ENCODE measurements around the gene GPR155. TPM values are rescaled to one million over a fixed set of nuclear protein-coding genes. Genes with fewer than 3 reads are reported as not detected.

The GPR155 gene, protein sequence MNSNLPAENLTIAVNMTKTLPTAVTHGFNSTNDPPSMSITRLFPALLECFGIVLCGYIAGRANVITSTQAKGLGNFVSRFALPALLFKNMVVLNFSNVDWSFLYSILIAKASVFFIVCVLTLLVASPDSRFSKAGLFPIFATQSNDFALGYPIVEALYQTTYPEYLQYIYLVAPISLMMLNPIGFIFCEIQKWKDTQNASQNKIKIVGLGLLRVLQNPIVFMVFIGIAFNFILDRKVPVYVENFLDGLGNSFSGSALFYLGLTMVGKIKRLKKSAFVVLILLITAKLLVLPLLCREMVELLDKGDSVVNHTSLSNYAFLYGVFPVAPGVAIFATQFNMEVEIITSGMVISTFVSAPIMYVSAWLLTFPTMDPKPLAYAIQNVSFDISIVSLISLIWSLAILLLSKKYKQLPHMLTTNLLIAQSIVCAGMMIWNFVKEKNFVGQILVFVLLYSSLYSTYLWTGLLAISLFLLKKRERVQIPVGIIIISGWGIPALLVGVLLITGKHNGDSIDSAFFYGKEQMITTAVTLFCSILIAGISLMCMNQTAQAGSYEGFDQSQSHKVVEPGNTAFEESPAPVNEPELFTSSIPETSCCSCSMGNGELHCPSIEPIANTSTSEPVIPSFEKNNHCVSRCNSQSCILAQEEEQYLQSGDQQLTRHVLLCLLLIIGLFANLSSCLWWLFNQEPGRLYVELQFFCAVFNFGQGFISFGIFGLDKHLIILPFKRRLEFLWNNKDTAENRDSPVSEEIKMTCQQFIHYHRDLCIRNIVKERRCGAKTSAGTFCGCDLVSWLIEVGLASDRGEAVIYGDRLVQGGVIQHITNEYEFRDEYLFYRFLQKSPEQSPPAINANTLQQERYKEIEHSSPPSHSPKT
- 10 to 100 TPM; 33.3 to 38.1 TPM for total RNA-seq

DNA sequence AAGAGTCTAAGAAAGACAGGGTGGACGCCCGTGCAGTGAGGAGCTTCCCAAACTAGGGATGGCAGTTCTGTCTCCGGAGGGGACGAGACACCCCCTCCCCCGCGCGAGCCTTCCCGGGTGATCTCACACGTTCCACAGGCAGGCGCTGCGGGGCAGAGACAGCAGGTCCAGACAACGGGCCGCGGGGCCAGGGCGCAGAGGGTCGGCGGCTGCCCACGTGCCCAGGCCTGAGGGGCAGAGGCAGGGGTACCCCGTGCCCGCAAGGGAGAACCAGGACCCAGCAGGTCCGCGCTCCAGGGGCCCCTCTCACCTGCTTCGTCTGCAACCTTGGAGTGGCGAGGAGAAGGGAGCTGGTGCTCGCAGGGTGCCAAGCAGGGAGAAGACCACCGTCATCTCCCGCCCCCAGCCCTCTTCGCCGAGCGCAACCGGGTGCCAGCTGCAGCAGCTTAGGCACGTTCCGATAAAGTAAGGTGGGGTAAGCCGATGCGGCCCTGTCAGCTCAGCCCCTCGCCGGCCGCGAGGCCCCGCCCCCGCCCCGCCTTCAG is at the start of gene GPR155:
Gene GPR155 (minus strand): TSS at position 467 of the 545 bp plus-strand sequence. CDS start 5,073 bp downstream, outside the sequence.
- peak; percentile 48 for DNase-seq
- peaks cover 20% of the 10 kb centered on the region for H3K36me3 Mint-ChIP-seq (ENCODE audit: low read depth)
- POLR2A ChIA-PET: no interaction called here
- H3K9me3 Mint-ChIP-seq: peaks cover 3% of the 10 kb centered on the region
- H3K4me3 Mint-ChIP-seq: peak within 1 kb of the TSS; percentile 97
- H3K27me3 Mint-ChIP-seq: no peaks in the 10 kb centered on the region
- H3K4me1 Mint-ChIP-seq: peaks cover 62% of the 10 kb centered on the region
- CTCF ChIA-PET: interaction anchor here (0.6 to 2.2 kb wide), 8 partner anchors 10 to 484 kb away, joined by 3 to 6 read pairs (median 4); no protein-coding TSS in a partner anchor
- peak within 1 kb of the TSS; percentile 91 for H3K27ac Mint-ChIP-seq

DNA sequence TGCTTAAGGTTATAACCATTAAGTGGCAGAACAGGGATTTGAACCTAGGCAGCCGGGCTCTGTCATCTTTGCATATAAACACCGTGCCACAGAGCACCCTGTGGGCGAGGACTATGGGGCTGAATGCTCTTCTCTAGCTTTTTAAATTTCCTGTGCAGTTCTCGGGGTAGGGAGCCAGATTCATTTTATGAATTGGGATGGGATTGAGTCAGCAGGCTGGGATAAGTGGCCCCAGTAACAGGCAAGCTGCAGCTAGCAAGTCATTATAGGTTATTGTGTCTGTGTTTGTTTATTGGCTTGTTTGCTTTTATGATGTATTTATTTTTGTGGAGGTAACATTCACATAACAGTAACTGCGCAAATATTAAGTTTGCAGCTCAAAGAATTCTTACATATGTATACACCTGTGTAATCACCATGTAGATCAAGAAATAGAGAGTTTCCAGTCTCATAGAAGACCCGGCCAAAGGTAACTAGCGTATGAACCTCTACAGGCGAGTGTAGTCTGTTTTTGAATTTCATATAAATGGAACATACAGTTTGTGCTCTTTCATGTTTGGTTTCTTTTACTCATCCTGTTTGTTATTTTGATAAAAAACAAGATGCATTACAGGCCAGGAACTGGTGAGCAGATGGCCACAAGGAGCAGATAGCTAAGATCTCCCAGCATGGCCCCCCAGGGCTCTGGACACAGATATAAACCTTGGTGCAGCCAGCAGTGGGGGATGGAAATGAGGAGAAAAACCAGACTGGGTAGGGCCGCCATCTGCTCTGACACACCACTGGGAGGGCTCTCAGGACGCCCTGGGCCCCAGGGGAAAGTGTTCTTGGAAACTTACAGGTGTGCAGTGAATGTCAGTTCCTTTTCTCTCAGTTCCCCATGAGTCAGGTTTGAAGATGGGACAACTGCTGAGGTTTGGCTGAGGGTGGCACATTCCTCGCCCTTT is 49.2 kb upstream of the GPR155 start:
- H3K4me1 Mint-ChIP-seq: peaks cover 2% of the 10 kb centered on the region
- CTCF ChIA-PET: interaction anchor here (0.7 to 1.5 kb wide), 3 partner anchors 11 to 50 kb away, joined by 3 read pairs; no protein-coding TSS in a partner anchor
- DNase-seq: no peak
- no peaks in the 10 kb centered on the region for H3K9me3 Mint-ChIP-seq
- POLR2A ChIA-PET: no interaction called here
- H3K27me3 Mint-ChIP-seq: peaks cover 4% of the 10 kb centered on the region
- no peak overlapping the region for H3K27ac Mint-ChIP-seq
- no peak overlapping the region for H3K4me3 Mint-ChIP-seq
- no peaks in the 10 kb centered on the region for H3K36me3 Mint-ChIP-seq (ENCODE audit: low read depth)

DNA sequence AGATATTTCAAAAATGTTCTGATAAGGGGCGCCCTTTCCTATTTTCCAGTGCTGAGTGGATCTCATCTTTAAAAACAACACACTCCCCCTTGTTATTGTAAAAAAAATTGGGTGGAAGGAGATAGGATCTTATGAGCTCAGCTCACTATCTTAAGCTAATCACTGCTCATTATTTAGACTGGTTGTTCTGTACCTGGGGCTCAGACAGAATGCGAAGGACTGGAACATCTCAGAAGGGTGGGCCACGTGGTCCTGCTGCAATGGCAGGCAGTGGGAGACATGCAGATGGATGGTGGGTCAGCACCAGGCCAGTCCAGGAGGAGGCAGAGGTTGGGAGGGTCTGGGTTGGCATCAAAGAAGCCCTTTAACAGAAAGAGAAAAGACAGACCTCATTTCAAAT is 48.3 kb upstream of the GPR155 start:
- POLR2A ChIA-PET: no interaction called here
- H3K4me1 Mint-ChIP-seq: peaks cover 2% of the 10 kb centered on the region
- CTCF ChIA-PET: interaction anchor here (0.6 to 1.2 kb wide), 3 partner anchors 11 to 98 kb away, joined by 3 to 7 read pairs (median 4); no protein-coding TSS in a partner anchor

DNA sequence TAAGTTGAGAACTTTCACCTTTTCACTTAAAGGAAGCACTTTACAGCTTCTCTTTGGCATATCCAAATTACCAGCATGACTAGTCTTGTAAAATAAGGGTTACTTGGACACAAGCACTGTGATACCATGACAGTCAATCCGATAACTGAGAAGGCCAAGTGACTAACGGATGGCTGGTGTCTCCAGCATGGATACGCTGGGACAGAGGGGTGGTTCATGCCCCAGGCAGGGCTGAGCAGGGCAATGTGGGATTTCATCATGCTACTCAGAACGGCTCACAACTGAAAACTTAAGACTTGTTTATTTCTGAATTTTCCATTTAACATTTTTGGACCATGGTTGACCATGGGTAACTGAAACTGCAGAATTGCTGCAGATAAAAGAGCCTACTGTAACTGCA is 43.1 kb upstream of the GPR155 start:
- CTCF ChIA-PET: no interaction called here
- no peak overlapping the region for H3K27ac Mint-ChIP-seq
- DNase-seq: no peak

More for the DNA sequence above, 48.3 kb upstream of the GPR155 start:
- no peak for DNase-seq
- Mint-ChIP-seq H3K36me3 (ENCODE audit: low read depth) (no peaks in the 10 kb centered on the region), H3K4me3 (no peak overlapping the region), H3K27ac (no peak overlapping the region), H3K27me3 (peaks cover 7% of the 10 kb centered on the region), H3K9me3 (no peaks in the 10 kb centered on the region)

DNA sequence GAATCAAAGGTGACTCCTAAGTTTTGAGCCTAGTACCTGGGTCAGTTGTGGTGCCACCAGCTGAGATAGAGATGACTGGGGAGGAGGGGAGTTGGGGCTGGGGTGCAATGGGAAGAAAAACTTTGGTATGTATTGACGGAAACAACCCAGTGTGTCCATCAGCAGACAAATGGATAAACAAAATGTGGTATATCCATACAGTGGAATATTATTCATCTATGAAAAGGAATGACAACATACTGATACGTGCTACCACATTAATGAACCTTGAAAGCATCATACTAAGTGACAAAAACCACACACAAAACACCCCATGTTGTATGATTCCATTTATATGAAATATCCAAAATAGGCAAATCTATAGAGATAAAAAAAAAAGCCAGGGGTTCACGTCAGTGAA is 41.1 kb upstream of the GPR155 start:
- Mint-ChIP-seq H3K9me3 (peaks cover 8% of the 10 kb centered on the region), H3K27me3 (peaks cover 3% of the 10 kb centered on the region), H3K4me1 (peaks cover 13% of the 10 kb centered on the region), H3K4me3 (no peak overlapping the region), H3K27ac (no peak overlapping the region), H3K36me3 (ENCODE audit: low read depth) (no peaks in the 10 kb centered on the region)
- ChIA-PET POLR2A (no interaction called here), CTCF (interaction anchor here (0.7 kb wide), 2 partner anchors 62 to 83 kb away, joined by 3 read pairs; no protein-coding TSS in a partner anchor)
- DNase-seq: no peak

More for the DNA sequence above, 43.1 kb upstream of the GPR155 start:
- POLR2A ChIA-PET: no interaction called here
- Mint-ChIP-seq H3K27me3 (peaks cover 3% of the 10 kb centered on the region), H3K4me1 (peaks cover 1% of the 10 kb centered on the region), H3K9me3 (peaks cover 8% of the 10 kb centered on the region), H3K36me3 (ENCODE audit: low read depth) (no peaks in the 10 kb centered on the region), H3K4me3 (no peak overlapping the region)

DNA sequence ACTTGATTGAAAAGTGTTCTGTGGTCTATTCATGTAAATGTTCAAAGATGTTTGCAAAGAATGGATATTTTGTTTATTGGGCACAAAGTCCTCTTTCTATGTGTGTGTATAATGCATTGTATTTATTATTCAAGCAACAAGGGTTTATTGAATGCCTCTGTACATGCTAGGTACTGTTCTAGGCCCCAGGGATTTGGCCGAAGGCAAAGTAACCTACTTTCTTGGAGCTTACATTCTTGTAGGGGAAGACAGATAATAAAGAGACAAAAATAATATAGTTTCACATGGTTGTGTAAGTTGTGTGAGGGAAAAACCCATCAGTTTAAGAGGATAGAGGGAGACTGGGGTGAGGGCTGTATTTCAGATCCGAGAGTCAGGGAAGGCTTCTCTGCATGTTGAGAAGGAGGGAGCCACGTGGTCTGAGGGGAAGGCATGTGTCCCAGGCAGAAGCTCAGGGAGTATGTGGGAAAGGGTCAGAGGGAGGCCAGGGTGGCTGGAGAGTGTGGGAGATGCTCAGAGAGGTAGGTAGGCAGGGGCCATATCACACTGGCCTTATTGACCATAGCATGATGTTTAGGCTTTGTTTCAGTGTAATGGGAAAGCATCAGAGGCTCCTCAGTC is 40.4 kb upstream of the GPR155 start:
- Mint-ChIP-seq H3K4me3 (no peak overlapping the region), H3K27me3 (peaks cover 3% of the 10 kb centered on the region), H3K36me3 (ENCODE audit: low read depth) (no peaks in the 10 kb centered on the region), H3K9me3 (peaks cover 8% of the 10 kb centered on the region), H3K27ac (no peak overlapping the region), H3K4me1 (peaks cover 17% of the 10 kb centered on the region)
- POLR2A ChIA-PET: no interaction called here
- CTCF ChIA-PET: interaction anchor here (0.6 to 0.7 kb wide), 3 partner anchors 62 to 109 kb away, joined by 3 read pairs; no protein-coding TSS in a partner anchor
- DNase-seq: no peak

DNA sequence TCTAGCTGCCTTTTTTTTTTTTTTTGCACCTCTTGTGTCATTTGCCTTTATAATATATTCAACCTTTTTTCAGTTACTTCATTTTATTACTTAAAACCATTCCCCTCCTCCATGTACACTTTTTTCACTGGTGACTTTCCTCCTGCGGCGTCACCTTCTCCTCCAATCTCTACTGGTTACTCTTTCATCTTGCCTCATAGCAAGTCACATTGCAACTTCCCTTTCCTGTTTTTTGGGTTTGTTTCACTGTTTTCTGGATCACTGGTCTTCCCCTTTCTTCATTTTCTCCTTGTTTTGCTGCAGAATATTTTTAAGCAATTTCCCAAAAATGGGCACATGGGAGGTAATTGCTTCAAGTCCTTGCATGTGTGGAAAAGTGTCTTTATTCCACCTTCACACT is 37.7 kb upstream of the GPR155 start:
- Mint-ChIP-seq H3K4me3 (no peak overlapping the region), H3K27me3 (peaks cover 8% of the 10 kb centered on the region), H3K36me3 (ENCODE audit: low read depth) (no peaks in the 10 kb centered on the region), H3K9me3 (peaks cover 8% of the 10 kb centered on the region), H3K4me1 (peaks cover 19% of the 10 kb centered on the region), H3K27ac (no peak overlapping the region)
- no peak for DNase-seq
- ChIA-PET POLR2A (no interaction called here), CTCF (interaction anchor here (1.1 kb wide), 1 partner anchor 26 kb away, joined by 3 read pairs; no protein-coding TSS in a partner anchor)

DNA sequence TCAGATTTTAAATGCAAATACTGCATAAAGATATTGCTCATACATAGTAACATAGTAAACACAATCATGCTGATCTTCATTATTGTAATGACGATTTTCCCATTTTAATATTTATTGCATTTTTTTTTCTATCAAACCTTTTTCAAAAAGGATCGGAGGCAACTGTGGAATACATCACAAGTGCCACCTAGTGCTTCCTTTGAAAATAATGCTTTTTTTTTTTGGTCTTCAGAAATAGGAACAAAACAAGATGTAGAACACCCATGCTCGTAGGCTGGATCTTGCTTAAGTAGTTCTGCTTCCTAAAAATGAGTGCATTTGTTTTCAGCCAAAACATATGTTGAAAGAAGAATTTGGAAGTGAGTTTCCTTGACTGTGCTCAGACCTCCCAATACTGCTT is 35.7 kb upstream of the GPR155 start:
- Mint-ChIP-seq H3K9me3 (peaks cover 4% of the 10 kb centered on the region), H3K4me1 (peaks cover 20% of the 10 kb centered on the region), H3K27ac (no peak overlapping the region), H3K27me3 (peaks cover 10% of the 10 kb centered on the region), H3K4me3 (no peak overlapping the region), H3K36me3 (ENCODE audit: low read depth) (peaks cover 2% of the 10 kb centered on the region)
- POLR2A ChIA-PET: no interaction called here
- CTCF ChIA-PET: interaction anchor here (0.6 to 1.1 kb wide), 3 partner anchors 51 to 1476 kb away, joined by 3 to 5 read pairs (median 3); no protein-coding TSS in a partner anchor
- no peak for DNase-seq

DNA sequence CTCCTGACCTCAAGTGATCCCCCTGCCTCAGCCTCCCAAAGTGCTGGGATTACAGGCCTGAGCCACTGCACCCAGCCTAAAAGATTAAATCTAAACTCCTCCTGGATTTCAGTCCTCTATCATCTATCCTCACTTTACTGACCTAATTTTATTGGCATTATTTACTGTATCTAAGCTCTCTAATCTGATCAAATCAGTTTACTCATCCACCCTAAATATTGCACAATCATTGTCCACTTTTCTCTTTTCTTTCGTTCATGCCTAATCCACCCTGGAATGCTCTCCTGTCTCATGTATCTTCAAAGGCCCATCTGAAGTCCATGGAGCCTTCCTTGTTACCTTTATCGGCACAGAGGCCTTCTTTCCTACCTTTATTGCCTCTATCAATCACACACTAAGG is 31.6 kb upstream of the GPR155 start:
- ChIA-PET POLR2A (no interaction called here), CTCF (interaction anchor here (1.8 kb wide), 1 partner anchor 31 kb away, joined by 4 read pairs; the partner anchor contains the start of gene GPR155)
- H3K4me3 Mint-ChIP-seq: no peak overlapping the region
- H3K9me3 Mint-ChIP-seq: peaks cover 8% of the 10 kb centered on the region
- H3K27me3 Mint-ChIP-seq: peaks cover 10% of the 10 kb centered on the region
- peaks cover 19% of the 10 kb centered on the region for H3K4me1 Mint-ChIP-seq
- no peak overlapping the region for H3K27ac Mint-ChIP-seq
- DNase-seq: no peak
- peaks cover 2% of the 10 kb centered on the region for H3K36me3 Mint-ChIP-seq (ENCODE audit: low read depth)

DNA sequence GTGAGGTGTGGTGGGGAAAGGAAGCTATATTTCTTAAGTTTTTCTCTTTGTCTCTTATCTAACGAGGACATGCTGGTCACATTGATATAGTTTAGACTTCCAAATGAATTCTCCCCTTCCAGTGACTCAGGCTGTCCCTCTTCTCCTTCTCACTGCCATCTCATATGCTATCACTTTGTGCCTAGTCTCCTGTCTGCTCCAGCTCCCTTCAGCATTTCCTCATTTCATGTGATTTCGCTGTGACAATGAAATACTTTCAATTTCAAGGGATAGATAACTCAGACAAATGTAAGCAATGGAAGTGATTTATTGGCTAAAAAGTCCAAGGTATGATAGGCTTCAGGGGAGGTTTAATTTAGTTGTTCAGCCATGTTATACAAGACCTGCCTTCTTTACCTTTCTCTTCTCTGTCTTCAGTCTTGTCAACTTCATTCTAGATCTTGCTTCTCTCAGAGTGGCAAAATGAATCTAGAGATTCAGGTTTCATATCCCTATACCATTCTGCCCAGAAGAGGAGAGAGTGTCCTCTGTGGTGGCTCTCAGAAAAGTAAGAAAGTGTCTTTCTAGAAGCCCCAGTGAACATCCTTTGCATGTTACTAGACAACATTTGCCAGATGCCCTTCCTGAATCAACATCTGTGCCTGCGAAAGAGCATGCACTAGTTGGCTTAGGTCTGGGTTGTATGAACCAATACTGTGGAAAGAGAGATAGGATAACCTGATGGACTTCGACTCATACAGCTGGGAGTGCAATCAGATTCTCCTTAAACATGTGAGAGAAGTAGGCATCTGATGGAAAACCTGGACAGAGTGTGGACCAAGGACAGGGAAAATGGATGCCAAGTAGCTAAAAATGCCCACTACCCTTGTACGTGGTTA is 29.9 kb upstream of the GPR155 start:
- no peak overlapping the region for H3K4me3 Mint-ChIP-seq
- peaks cover 20% of the 10 kb centered on the region for H3K9me3 Mint-ChIP-seq
- DNase-seq: no peak
- ChIA-PET POLR2A (no interaction called here), CTCF (interaction anchor here (1.6 to 1.8 kb wide), 2 partner anchors 15 to 29 kb away, joined by 4 to 5 read pairs; partner anchors contain the start of gene GPR155)
- peaks cover 11% of the 10 kb centered on the region for H3K36me3 Mint-ChIP-seq (ENCODE audit: low read depth)
- peaks cover 8% of the 10 kb centered on the region for H3K27me3 Mint-ChIP-seq
- peaks cover 18% of the 10 kb centered on the region for H3K4me1 Mint-ChIP-seq
- no peak overlapping the region for H3K27ac Mint-ChIP-seq

DNA sequence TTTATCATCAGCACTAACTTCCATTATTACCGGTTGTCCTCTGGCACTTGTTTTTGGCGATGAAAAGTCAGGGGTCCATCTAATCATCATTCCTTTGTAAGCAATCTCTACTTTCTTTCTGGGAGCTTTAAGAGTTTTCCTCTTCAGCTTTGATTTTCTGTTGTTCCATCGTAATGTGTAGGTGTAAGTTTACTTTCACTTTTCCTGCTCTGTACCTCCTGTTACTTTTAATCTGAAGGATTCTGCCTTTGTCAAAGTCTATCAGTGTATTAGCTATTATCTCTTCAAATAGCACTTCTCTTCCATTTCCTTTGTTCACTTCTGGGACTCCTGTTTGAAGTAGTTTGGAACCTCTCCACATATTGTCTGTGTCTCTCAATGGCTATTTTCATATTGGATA is 25.5 kb upstream of the GPR155 start:
- ChIA-PET CTCF (no interaction called here), POLR2A (interaction anchor here (0.6 kb wide), 1 partner anchor 176 kb away, joined by 3 read pairs; no protein-coding TSS in a partner anchor)
- no peak overlapping the region for H3K27ac Mint-ChIP-seq
- H3K4me1 Mint-ChIP-seq: peaks cover 15% of the 10 kb centered on the region
- H3K36me3 Mint-ChIP-seq (ENCODE audit: low read depth): peaks cover 17% of the 10 kb centered on the region
- peaks cover 46% of the 10 kb centered on the region for H3K9me3 Mint-ChIP-seq
- DNase-seq: no peak
- H3K4me3 Mint-ChIP-seq: no peak overlapping the region
- no peaks in the 10 kb centered on the region for H3K27me3 Mint-ChIP-seq
